HL-60 (cell line): ENCODE measurements around the gene GDI2.

Experiments
- DNase-seq, 2 experiments: peaks; one replicate each; pipeline ENCODE4 v3.0.0-alpha.2; 2010 to 2020; ENCODE audit warnings: low read depth in 1 of 2, low spot score in 1 of 2
- H3K27ac ChIP-seq: fragments of 250-450 bp; sonication (Bioruptor Pico); replicated peaks from 2 replicates; pipeline ENCODE4 v1.5.1; 2020; ENCODE audit warnings: mild to moderate bottlenecking, moderate library complexity
- H3K27me3 ChIP-seq: fragments of 250-450 bp; sonication (Bioruptor Pico); 2 replicates; pipeline ENCODE4 v1.5.1; 2021; ENCODE audit warnings: mild to moderate bottlenecking, moderate library complexity; ENCODE audit not compliant: insufficient read depth, poor library complexity, severe bottlenecking
- H3K4me3 ChIP-seq: replicated peaks from 2 replicates; pipeline ENCODE4 v1.5.1; 2011; ENCODE audit warnings: mild to moderate bottlenecking, control low read depth, low read length; ENCODE audit not compliant: insufficient read depth
- CTCF ChIP-seq: IDR thresholded peaks from one replicate; pipeline ENCODE4 v1.5.1; 2011; ENCODE audit warnings: low read length, control low read depth, inconsistent platforms; ENCODE audit not compliant: insufficient read depth
- GABPA ChIP-seq: IDR thresholded peaks from 2 replicates; pipeline ENCODE4 v1.6.1; 2012; ENCODE audit warnings: low read depth
- POLR2AphosphoS5 ChIP-seq: IDR thresholded peaks from 2 replicates; pipeline ENCODE4 v1.6.1; 2012; ENCODE audit warnings: low read depth
- REST ChIP-seq: IDR thresholded peaks from 2 replicates; pipeline ENCODE4 v1.6.1; 2012; ENCODE audit warnings: low read depth; ENCODE audit not compliant: insufficient replicate concordance
- SPI1 ChIP-seq: IDR thresholded peaks from 2 replicates; pipeline ENCODE4 v1.6.1; 2012; ENCODE audit warnings: low read depth, mild to moderate bottlenecking, borderline replicate concordance

Gene GDI2

GRCh38 chr10:5730766-5731165 lies 82.5 kb downstream of the GDI2 start:
- TF ChIP-seq CTCF (no peak), POLR2AphosphoS5 (no peak), GABPA (no peak), REST (no peak), SPI1 (no peak)
- H3K27me3 ChIP-seq: no peaks in the 10 kb centered on the region
- H3K27ac ChIP-seq: no peak overlapping the region
- no peak for DNase-seq
- H3K4me3 ChIP-seq: no peak overlapping the region

- no peak for TF ChIP-seq CTCF
- TF ChIP-seq GABPA: no peak
- TF ChIP-seq REST: no peak
- TF ChIP-seq SPI1: no peak
- TF ChIP-seq POLR2AphosphoS5: no peak
- no peak overlapping the region for H3K4me3 ChIP-seq
- DNase-seq: no peak
Observed at GRCh38 chr10:5723692-5724091, 89.5 kb downstream of the GDI2 start.

GRCh38 chr10:5720182-5720581 lies 93.1 kb downstream of the GDI2 start:
- H3K27ac ChIP-seq: no peak overlapping the region
- H3K4me3 ChIP-seq: no peak overlapping the region
- TF ChIP-seq SPI1: no peak
- no peak for TF ChIP-seq POLR2AphosphoS5
- TF ChIP-seq GABPA: no peak
- no peak for TF ChIP-seq REST
- no peak for TF ChIP-seq CTCF
- no peak for DNase-seq
- no peaks in the 10 kb centered on the region for H3K27me3 ChIP-seq

More at GRCh38 chr10:5723692-5724091, 89.5 kb downstream of the GDI2 start:
- Histone ChIP-seq H3K27me3 (no peaks in the 10 kb centered on the region), H3K27ac (no peak overlapping the region)
